Fibroblast of skin of scalp (primary cell): Measurements from ENCODE around the gene TYW1B.
"Not testable (repeated sequence)": the region's sequence is repeated elsewhere in the genome, so short reads cannot be mapped to it uniquely, and the experiment has no call there.

Experiments used
- DNase-seq: peaks from one replicate; pipeline ENCODE4 v3.0.0-alpha.2; 2013

Gene TYW1B

GRCh38 chr7:72810437-72810836 is 17.6 kb downstream of the TYW1B start:
- DNase-seq = not testable (repeated sequence)

DNA sequence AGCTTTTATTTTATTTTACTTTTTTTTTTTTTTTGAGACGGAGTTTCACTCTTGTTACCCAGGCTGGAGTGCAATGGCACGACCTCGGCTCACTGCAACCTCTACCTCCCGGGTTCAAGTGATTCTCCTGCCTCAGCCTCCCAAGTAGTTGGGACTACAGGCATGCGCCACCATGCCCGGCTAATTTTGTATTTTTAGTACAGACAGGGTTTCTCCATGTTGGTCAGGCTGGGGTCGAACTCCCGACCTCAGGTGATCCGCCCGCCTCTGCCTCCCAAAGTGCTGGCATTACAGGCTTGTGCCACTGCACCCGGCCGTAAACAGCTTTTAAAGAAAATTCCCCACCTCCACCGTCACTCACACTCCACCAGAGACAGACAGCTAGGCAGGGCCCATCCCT is 19.5 kb downstream of the TYW1B start:
- not testable (repeated sequence) for DNase-seq

GRCh38 chr7:72806851-72807250 is 21.1 kb downstream of the TYW1B start:
- not testable (repeated sequence) for DNase-seq

GRCh38 chr7:72805526-72806494 is 22.2 kb downstream of the TYW1B start:
- peak; percentile 43 for DNase-seq

- DNase-seq = not testable (repeated sequence)
Measured at GRCh38 chr7:72803778-72804177, 24.2 kb downstream of the TYW1B start.

DNA sequence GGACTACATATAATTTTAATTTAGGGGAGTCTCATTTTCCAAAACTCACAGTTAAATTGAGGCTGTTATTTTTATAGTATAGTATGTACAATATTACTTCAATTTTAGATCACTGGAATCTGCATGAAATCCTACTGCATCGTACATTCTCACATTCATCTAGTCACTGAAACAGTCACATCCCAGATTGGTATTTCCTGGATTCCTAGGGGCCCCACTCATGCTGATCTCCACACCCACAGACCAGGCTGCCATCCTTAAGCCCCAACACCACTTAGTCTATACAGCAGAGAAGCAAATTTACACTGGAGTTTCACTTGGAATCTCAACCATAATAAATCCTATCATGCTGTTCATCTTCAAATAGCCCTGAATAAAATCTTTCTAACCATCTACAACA is 26.4 kb downstream of the TYW1B start:
- DNase-seq = peak; percentile 75

- DNase-seq = not testable (repeated sequence)
Measured at GRCh38 chr7:72795401-72795800, 32.6 kb downstream of the TYW1B start.

DNA sequence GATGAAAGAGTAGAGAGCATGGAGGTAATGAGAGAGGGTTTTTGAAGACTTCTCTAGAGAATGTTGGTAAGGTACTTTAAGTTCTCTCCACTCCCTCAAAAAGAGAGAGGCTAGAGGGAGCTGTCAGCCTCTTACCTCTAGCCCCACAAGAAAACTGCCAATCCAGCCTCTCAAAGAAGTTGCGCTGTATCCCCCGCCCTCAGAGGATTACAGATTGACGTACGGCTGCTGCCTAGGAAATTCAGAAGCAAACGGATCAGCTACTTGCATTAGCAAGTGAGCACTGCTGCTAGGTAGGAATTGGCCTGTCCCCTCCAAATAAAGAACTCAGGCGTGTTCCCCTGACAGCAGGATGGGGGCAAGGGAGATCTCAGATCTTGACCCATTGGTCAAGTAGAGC is 34.2 kb downstream of the TYW1B start:
- DNase-seq = no peak

DNA sequence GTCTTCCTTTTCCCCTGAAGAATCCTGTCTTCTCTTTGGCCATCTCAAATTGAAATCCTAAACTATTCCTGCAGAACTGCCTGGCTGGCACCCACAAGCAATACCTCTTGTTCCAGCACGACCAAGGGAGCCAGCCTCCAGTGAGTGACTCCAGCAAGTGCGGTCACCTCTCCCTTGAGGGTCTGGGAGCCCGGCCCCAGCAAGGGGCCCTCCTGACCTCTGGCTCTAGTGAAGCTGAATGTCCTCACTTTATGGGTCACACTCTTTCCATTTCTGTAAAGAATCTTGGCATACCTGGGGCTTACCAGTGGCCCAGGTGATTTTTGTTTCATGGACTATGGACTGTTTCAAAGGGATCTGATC is 37.3 kb downstream of the TYW1B start:
- not testable (repeated sequence) for DNase-seq

DNA sequence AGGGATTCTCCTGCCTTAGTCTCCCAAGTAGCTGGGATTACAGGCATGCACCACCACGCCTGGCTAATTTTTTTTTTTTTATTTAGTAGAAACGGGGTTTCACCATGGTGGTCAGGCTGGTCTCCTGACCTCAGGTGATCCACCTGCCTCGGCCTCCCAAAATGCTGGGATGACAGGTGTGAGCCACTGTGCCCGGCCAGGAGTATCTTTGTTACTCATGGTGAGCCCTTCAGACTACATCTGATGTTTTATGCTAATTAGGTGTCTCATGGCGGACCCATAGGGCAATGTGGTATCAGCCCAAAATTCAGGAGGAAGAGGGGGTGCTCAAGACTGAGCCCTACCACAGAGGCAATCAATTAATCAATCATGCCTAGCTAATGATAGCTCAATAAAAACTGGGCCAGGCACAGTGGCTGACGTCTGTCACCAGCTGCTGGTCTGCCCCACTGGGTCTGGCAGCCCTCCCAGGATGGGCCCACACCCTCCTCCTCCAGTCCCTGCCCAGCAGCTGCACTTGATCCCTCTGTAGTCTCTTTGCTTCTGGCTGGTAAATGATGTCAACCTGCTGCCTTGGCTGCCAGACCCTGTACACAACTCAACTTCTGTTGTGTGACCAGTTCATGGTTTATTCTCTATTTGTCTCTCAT is 37.8 kb downstream of the TYW1B start:
- not testable (repeated sequence) for DNase-seq

- DNase-seq = peak; percentile 47
Measured at GRCh38 chr7:72785166-72785955, 42.6 kb downstream of the TYW1B start.

- peak; percentile 78 for DNase-seq
Measured at GRCh38 chr7:72783601-72784370, 44.2 kb downstream of the TYW1B start.

GRCh38 chr7:72781631-72782030 is 46.4 kb downstream of the TYW1B start:
- DNase-seq = no peak

DNA sequence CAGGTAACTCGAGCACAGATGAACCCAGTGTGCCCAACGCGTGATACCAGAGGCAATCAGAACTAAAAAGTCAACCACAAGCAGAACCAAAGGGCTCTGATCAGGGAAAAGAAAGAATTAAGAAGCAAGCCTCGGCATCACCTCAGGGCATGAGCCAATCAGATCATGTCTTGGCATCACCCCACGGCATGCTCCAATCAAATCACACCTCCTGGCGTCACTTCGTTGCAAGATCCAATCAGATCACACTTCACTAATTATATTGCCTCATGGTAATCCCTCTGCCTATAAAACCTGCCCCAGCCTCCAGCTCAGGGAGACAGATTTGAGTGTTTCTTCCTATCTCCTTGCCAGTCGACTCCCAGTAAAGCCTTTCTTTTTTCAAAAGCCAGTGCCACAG is 46.8 kb downstream of the TYW1B start:
- DNase-seq = no peak

- not testable (repeated sequence) for DNase-seq
Measured at GRCh38 chr7:72780289-72780894, 47.6 kb downstream of the TYW1B start.

GRCh38 chr7:72777167-72777566 is 50.8 kb downstream of the TYW1B start:
- not testable (repeated sequence) for DNase-seq

DNA sequence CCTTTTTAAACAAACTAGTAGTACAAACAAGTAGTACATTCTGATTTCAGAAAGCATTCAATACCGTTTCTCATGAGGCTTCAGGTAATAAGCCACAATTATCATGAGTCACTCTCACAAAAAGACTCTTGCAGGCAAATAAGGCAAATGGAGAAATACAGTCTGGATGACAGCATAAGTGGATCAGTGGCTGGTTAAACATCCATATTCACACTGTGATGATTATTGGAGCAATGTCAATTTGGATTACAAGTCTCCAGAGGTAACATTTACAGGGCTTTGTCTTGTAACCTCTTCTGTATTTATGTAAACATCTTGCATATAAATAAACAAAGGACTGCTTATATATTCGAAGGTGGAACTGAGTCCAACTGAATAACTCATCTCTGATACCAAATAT is 55.4 kb downstream of the TYW1B start:
- DNase-seq = not testable (repeated sequence)

- DNase-seq = not testable (repeated sequence)
Measured at GRCh38 chr7:72766994-72767393, 61.0 kb downstream of the TYW1B start.

DNA sequence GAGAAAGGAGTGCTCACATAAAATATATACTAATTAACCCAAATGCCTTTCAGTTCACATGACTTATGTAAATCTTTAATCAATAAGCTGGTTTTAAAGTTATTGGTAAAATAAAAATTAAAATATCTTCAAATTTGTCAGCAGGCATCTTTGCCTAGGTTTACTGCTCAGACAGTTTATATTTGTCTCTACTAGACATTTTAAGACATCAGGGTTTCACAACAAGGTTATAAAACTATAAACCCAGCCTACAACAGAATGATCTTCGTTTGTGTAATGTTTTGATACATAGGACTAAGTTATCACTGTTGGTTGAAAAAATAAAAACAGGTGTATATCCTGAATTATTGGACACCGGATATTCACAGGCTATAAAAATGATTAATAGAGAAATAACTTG is 67.4 kb downstream of the TYW1B start:
- DNase-seq = no peak

GRCh38 chr7:72754312-72754711 is 73.7 kb downstream of the TYW1B start:
- DNase-seq = peak; percentile 25

- no peak for DNase-seq
Measured at GRCh38 chr7:72753781-72754180, 74.2 kb downstream of the TYW1B start.

GRCh38 chr7:72753229-72753628 is 74.8 kb downstream of the TYW1B start:
- DNase-seq = not testable (repeated sequence)
